GM21515 (cell line): ENCODE results near the gene EP300.
"Not testable (repeated sequence)": the region's sequence is repeated elsewhere in the genome, so short reads cannot be mapped to it uniquely, and the experiment has no call there.

Experiments
- ATAC-seq: cut with Tn5 transposase; IDR thresholded peaks from one replicate; pipeline ENCODE4 v1.9.1; 2021; ENCODE audit not compliant: unreplicated experiment

Gene EP300

DNA sequence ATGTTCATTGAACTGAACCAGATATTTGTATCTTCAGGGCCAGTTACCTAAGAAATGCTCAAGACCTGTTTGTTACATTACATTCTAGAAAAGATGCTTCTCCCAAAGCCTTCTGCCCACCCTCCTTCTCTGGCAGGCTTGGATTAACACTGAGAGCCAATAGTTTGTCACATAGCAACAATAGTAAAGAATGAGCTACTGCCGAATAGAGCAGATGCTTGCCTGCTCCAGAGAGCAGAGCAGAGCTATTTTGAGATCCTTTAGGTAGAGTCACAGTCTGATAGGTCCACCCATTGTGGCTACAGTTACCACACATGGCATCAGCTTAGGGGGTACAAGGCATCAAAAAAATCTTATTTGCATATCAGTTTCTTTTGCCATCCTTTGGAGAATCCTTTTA lies 13.5 kb upstream of the EP300 start:
- no peak for ATAC-seq

DNA sequence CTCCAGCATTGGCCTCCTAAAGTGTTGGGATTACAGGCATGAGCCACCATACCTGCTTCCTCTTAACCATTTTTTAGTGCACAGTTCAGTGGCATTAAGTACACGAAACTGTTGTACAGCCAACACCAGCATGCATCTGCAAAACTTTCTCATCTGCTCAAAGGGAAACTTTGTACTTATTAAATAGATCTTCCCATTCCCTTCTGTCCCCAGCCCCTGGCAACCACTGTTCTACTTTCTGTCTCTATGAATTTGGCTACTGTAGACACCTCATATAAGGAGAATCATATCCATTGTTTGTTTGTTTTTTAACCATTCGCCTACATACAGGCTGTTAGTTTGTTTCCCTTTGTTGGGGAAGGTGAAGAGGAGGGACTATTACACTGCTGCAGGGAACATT lies 6.5 kb upstream of the EP300 start:
- no peak for ATAC-seq

DNA sequence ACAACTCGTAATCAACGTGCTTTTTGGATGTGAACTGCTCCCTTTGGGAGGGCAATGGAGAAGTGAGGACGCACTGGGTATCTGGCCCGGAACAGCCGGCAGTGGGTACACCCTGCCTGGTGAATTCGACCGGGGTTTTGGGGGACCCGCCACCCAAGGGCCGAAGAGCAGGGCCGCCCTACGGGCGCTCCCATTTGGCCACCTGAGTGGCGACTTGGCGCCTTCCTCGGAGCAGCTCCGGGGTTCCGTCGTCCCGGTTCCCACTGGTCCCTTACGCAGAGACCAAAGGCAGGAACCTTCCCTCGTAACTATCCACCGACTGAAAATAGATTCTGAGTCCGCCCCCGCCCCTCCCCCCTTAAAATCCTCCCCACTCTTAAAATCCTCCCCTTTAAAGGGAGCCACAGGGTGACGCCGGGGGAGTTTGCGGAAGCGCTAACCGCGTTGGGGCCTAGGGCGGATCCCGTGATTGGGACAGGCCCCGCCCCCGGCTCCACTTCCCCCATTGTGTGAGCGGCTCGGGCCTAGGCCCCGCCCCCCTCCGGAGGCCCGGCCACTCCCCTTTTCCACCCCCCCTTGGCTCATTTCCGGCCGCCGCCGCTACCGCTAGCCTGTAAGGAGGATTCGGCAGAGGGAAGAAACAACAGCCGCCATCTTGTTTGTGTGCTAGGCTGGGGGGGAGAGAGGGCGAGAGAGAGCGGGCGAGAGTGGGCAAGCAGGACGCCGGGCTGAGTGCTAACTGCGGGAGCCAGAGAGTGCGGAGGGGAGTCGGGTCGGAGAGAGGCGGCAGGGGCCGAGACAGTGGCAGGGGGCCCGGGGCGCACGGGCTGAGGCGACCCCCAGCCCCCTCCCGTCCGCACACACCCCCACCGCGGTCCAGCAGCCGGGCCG lies 1.0 kb upstream of the EP300 start:
- peak; percentile 68 for ATAC-seq

DNA sequence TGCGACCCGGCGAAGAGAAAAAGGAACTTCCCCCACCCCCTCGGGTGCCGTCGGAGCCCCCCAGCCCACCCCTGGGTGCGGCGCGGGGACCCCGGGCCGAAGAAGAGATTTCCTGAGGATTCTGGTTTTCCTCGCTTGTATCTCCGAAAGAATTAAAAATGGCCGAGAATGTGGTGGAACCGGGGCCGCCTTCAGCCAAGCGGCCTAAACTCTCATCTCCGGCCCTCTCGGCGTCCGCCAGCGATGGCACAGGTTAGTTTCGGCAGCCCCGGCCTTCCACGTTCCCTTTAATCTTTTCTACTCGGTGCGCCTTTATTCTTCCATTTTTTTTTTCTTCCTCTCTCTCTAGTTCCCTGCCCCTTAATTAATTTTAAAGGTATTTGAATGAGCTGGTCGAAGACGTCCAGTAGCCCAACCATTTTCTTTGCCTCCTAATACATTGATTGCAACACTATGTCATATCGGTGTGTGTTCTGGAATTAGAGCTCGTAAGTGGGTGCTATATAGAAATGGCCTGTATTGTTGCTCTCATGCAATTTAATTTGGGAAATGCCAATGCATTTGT lies 537 bp downstream of the EP300 start:
- ATAC-seq: no peak

DNA sequence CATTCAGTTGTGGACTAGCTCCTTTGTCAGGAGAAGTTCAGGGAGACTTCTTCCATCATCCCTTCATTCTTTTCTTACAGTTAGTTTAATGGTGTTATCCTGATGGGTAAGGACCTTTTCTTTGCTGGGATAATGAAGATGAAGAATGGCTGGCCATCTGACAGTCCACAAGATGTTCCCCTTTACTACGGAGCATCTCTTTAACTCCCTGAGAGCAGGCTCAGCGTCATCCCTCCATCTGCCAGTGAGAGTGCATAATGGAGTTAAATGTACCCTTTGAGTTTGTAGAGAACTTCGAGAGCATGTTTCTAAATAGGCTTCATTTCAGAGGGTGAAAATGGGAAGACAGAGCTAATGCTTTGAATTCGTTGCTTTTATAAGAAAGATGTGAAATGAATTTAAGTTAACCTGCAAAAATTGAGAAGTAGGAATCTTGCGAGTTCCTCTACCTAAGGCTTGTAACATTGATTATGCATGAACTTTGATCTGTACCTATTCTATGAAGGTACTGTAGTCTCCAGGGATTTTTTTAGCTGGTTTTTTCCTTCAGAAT lies 1.7 kb downstream of the EP300 start:
- ATAC-seq: no peak

DNA sequence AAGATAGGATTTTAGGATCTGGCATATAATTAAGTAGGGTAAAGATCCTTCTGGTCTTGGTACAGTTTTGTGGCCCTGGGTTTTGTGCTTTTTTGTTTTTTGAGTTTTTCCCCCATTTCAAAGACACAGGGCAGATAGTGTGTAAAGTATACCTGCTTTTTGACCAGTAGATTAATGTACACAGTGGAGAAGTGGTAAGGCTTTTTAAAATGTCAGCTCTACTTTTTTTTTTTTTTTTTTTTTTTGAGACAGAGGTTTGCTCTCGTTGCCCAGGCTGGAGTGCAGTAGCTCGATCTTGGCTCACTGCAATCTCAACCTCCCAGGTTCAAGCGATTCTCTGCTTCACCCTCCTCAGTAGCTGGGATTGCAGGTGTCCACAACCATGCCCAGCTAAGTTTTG lies 4.0 kb downstream of the EP300 start:
- no peak for ATAC-seq

DNA sequence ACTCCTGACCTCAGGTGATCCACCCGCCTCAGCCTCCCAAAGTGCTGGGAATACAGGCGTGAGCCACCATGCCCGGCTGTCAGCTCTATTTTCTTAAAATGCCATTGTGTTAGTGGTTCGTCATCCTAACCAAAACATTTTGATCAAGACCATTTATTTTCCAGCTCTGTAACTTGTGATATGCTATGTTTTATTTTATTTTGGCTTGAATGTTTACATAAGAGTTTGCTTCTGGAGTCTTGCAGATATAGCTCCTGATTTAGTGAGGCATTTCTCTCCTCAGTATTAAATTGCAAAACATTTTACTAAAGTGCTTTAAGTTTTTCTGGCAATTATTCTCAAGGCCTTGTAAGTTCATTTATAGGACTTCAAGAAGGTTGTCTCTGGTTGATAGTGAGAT lies 4.4 kb downstream of the EP300 start:
- ATAC-seq: no peak

DNA sequence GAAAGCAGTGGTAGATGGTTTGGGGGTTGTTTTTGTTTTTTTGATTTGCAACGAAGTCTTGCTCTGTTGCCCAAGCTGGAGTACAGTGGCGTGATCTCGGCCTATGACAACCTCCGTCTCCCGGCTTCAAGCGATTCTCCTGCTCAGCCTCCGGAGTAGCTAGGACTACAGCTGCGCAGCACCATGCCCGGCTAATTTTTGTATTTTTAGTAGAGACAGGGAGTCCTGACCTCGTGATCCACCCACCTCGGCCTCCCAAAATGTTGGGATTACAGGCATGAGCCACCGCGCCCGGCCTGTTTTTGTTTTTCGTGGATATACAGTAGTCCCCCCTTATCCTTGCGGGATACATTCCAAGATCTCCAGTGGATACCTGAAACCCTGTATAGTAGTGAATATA lies 6.6 kb downstream of the EP300 start:
- ATAC-seq: no peak

DNA sequence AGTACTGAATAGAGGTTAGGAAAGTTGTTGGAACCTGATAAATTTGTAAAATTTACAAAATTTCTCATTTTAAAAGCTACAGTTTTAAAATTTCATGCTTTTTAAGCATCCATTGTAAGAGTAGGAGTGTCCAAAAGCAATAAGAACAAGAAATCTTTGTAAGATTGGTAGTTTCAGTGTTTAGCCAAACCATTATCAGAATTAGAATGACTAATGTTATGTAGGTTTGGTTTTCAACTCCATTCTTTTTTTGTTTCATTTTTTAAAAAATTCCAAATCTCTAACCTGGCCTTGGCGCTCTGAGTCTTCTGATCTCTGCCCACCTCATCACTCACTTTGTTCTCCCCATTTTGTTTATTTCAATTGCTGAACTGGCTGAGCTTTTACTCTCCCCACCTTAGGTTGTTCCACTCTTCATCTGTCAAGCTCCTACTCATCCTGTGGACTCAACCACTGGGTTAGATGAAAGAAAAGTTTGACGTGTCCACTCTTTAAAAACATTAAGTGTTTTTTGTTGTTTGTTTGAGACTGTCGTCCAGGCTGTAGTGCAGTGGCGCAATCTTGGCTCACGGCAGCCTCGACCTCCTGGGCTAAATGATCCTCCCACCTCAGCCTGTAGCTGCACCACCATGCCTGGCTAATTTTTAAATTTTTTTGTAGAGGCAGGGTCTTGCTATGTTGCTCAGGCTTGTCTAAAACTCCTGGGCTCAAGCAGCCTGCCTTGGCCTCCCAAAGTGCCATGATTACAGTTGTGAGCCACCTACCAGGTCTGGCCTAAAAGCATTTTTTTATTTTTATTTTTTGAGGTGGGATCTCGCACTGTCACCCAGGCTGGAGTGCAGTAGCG lies 14.0 kb downstream of the EP300 start:
- no peak for ATAC-seq

DNA sequence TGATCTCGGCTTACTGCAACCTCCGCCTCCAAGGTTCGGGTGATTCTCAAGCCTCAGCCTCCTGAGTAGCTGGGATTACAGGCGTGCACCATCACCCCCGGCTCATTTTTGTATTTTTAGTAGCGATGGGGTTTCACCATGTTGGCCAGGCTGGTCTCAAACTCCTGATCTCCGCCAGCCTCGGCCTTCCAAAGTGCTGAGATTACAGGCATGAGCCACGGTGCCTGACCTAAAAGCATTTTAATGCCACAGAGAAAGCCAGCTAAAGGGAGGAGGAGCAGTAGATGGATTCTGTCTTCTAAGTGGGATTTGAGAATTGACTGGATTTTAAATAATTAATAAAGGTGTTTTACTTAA lies 14.6 kb downstream of the EP300 start:
- not testable (repeated sequence) for ATAC-seq

DNA sequence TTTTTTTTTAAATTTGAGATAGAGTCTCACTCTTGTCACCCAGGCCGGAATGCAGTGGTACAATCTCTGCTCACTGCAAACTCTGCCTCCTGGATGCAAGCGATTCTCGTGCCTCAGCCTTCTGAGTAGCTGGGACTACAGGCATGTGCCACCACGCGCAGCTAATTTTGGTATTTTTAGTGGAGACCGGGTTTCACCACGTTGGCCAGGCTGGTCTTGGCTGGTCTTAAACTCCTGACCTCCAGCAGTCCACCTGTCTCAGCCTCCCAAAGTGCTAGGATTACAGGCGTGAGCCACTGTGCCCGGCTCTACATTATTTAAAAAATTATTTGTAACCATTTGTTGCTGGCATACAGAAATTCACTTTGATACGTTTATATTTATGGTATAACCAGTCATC lies 18.6 kb downstream of the EP300 start:
- ATAC-seq: no peak

DNA sequence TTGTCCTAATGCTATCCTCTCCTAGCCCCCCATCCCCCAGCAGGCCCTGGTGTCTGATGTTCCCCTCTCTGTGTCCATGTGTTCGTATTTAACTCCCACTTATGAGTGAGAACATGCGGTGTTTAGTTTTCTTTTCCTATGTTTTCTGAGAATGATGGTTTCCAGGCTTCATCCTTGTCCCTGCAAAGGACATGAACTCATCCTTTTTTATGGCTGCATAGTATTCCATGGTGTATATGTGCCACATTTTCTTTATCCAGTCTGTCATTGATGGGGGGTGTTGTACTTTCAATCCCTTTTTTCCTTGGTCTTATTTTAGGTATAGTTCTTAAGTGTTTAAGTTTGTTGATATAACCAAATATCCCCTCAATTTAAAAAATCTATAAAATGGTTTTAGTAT lies 23.9 kb downstream of the EP300 start:
- ATAC-seq: no peak

DNA sequence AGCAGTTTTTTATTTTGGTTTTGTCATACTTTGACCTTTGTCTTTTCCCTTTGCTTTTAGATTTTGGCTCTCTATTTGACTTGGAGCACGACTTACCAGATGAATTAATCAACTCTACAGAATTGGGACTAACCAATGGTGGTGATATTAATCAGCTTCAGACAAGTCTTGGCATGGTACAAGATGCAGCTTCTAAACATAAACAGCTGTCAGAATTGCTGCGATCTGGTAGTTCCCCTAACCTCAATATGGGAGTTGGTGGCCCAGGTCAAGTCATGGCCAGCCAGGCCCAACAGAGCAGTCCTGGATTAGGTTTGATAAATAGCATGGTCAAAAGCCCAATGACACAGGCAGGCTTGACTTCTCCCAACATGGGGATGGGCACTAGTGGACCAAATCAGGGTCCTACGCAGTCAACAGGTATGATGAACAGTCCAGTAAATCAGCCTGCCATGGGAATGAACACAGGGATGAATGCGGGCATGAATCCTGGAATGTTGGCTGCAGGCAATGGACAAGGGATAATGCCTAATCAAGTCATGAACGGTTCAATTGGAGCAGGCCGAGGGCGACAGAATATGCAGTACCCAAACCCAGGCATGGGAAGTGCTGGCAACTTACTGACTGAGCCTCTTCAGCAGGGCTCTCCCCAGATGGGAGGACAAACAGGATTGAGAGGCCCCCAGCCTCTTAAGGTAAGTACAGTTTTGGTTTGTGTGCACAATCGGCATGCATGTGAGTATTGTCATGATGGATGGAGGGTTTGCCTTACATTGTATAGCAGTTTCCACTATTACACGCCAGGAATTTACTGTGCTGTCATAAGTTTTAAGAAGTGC lies 25.0 kb downstream of the EP300 start:
- no peak for ATAC-seq

DNA sequence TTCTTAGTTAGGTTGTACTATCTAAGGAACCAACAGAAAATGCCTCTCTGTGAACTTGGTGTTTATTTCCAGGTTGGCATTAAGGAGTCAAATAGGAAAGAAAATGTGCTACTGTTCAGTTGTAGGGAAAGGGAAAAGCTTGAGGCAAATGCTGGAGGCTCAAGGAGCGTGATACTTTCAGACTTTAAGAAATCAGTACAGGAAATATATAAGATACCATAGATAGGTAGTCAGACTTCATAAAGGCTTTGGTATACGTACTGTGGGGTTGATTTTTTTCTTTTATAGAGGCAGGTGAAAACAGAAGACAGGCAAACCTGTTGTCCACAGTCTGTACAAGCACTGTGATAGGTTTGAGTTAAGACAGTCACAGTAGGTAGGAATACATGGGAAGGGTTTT lies 30.8 kb downstream of the EP300 start:
- ATAC-seq: no peak

DNA sequence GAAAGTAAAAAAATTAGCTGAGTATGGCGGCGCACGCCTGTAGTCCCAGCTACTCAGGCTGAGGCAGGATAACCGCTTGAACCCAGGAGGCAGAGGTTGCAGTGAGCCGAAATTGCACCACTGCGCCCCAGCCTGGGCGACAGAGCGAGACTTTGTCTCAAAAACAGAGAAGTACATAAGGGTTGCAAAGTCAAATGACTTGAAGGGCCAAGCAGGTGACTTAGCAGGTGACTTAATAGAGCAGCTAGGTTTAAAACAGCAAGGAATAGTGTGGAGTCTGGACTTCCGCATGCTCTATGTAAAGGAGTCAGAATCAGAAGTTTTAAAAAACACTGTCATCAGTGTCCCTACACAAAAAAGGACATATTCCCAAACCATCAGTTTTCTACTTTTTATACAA lies 31.7 kb downstream of the EP300 start:
- no peak for ATAC-seq

DNA sequence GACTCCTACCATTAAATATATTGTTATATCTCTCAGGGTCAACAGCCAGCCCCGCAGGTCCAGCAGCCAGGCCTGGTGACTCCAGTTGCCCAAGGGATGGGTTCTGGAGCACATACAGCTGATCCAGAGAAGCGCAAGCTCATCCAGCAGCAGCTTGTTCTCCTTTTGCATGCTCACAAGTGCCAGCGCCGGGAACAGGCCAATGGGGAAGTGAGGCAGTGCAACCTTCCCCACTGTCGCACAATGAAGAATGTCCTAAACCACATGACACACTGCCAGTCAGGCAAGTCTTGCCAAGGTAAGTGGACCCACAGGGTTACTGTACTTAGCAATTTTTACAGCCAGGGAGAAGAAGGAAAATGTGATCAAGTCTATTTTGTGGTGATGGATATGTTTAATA lies 35.1 kb downstream of the EP300 start:
- ATAC-seq: no peak

DNA sequence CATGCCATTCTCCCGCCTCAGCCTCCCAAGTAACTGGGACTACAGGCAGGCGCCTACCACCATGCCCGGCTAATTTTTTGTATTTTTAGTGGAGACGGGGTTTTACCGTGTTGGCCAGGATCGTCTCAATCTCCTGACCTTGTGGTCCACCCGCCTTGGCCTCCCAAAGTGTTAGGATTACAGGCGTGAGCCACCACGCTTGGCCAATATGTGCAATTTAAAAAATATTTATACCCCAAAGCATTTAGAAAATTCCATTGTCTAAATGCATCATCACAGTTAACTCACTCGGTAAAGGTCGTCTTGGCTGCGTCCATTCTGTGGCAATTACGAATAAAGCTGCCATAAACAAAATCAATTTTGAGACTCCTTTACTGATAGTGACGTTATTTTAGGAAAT lies 36.2 kb downstream of the EP300 start:
- ATAC-seq: no peak

DNA sequence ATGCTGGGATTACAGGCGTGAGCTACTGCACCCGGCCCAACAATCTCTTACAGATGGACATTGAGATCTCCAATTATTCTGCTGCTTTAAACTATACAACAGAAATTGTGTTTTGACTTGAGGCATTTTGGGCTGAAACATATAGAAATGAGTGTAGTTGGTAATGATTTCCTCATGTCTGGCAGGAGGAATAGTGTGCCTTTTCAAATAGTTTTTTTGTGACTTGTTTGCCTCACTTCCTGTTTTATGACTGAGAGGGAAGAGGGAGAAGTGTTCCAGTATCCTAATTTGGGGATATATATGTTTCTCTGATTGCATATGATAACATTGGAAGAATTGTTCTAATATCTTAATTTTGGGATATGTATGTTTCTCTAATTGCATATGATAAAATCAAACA lies 40.2 kb downstream of the EP300 start:
- ATAC-seq: no peak

DNA sequence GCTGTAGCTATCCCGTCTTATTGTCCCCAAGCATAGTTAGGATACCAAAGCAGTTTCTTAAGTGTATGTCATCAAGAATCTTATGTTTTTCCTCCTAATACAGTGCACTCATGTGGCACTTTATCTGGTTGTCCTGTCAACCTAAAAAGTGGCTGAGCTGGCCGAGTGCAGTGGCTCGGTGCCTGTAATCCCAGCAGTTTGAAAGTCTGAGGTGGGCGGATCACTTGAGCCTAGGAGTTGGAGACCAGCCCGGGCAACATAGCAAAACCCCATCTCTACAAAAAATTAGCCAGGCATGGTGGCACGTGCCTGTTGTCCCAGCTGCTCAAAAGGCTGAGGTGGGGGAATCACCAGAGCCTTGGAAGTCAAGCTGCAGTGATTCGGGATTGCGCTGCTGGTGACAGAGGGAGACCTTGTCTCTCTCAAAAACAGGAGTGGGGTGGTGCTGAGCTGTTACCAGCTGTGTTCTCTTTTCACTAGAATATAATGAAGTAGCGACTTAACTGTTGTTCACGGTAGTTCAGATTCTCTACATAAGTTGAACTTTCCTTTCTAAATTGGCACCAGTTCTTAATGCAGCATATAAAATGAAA lies 48.1 kb downstream of the EP300 start:
- ATAC-seq: no peak

DNA sequence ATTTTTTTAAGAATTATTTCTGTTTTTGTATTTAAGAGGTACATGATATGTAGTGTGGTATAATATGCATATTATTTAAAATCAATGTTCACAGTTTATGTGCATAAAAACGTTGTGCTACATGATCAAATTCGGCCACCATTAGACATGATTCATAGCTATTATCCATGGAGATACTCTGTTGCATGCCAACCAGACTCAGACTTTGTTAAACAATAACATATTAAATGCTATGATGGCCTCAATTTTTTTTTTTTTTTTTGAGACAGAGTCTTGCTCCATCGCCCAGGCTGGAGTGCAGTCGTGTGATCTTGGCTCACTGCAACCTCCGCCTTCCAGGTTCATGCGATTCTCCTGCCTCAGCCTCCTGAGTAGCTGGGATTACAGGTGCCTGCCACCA lies 53.5 kb downstream of the EP300 start:
- ATAC-seq: not testable (repeated sequence)
